Brain microvascular endothelial cell (primary cell): ENCODE measurements around the gene GALNT13.

ENCODE experiments used
- DNase-seq: peaks from one replicate; pipeline ENCODE4 v3.0.0-alpha.2; 2020
- H3K27ac ChIP-seq: fragments of 250-450 bp; sonication (Bioruptor Pico); 2 replicates; pipeline ENCODE4 v1.5.1; 2020; ENCODE audit warnings: mild to moderate bottlenecking, moderate library complexity
- H3K27me3 ChIP-seq: fragments of 250-450 bp; sonication (Bioruptor Pico); replicated peaks from 2 replicates; pipeline ENCODE4 v1.5.1; 2020; ENCODE audit warnings: mild to moderate bottlenecking
- H3K36me3 ChIP-seq: fragments of 250-450 bp; sonication (Bioruptor Pico); replicated peaks from 2 replicates; pipeline ENCODE4 v1.5.1; 2020; ENCODE audit warnings: mild to moderate bottlenecking
- H3K4me3 ChIP-seq: 2 replicates; pipeline ENCODE4 v1.5.1; 2011; ENCODE audit warnings: low read depth, mild to moderate bottlenecking, control low read depth, low read length, moderate library complexity
- in situ Hi-C: cut with HindIII; loops from 2 replicates; pipeline ENCODE4 v1.10.0; 2017; ENCODE audit warnings: low sequenced_read_pairs, low pct_ligation_motif_present
- TF ChIP-seq, protein P1 (sequence below): IDR thresholded peaks from 2 replicates; pipeline ENCODE4 v1.5.1; 2011; ENCODE audit warnings: low read depth, mild to moderate bottlenecking, moderate library complexity, low read length, control low read depth, inconsistent platforms; ENCODE audit errors: missing control alignments

The GALNT13 gene

GRCh38 chr2:154203902-154204301, 332.2 kb downstream of the GALNT13 start:
- no peak for DNase-seq
- Histone ChIP-seq H3K4me3 (no peak overlapping the region), H3K27ac (no peak overlapping the region), H3K36me3 (no peaks in the 10 kb centered on the region), H3K27me3 (no peaks in the 10 kb centered on the region)
- TF ChIP-seq, protein P1, sequence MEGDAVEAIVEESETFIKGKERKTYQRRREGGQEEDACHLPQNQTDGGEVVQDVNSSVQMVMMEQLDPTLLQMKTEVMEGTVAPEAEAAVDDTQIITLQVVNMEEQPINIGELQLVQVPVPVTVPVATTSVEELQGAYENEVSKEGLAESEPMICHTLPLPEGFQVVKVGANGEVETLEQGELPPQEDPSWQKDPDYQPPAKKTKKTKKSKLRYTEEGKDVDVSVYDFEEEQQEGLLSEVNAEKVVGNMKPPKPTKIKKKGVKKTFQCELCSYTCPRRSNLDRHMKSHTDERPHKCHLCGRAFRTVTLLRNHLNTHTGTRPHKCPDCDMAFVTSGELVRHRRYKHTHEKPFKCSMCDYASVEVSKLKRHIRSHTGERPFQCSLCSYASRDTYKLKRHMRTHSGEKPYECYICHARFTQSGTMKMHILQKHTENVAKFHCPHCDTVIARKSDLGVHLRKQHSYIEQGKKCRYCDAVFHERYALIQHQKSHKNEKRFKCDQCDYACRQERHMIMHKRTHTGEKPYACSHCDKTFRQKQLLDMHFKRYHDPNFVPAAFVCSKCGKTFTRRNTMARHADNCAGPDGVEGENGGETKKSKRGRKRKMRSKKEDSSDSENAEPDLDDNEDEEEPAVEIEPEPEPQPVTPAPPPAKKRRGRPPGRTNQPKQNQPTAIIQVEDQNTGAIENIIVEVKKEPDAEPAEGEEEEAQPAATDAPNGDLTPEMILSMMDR, result no peak
- in situ Hi-C loops, result no loop called here

DNA sequence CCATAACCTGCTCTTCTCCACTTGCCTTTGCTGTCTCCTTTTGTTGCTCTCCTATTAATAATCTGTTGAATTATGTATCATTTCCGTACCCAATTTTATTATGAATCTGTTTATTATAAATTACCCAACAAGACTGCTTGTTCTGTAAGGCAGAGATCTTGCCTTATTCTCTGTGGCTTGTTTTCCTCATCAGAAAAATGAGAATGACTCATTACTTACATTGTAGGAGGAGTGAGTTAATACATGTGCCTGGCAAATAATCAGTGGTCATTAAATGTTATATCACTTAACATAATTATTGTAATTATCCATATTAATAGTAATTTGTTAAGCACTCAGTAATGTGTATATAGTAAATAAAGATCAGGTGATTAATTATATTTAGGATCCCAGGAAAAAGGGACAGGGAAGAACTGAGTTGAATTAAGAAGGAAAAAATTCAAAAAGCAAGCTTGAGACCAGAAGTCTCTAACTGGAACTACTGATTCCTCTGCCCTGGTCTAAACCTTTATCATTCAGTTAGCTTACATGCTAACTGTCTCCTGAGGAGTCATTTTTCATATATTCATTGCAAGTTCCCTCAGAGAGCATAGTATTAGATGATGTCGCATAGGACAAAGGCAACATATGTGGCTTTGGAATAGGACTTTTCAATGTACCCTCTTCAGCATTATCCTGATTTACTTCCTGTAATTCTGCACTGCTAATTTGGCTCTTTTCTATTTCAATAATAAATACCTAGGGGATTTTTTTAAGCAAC, 335.7 kb downstream of the GALNT13 start:
- Histone ChIP-seq H3K27me3 (no peaks in the 10 kb centered on the region), H3K36me3 (no peaks in the 10 kb centered on the region), H3K27ac (no peak overlapping the region), H3K4me3 (no peak overlapping the region)
- in situ Hi-C loops, result no loop called here
- TF ChIP-seq, protein P1, result no peak
- no peak for DNase-seq

- TF ChIP-seq, protein P1, result no peak
- in situ Hi-C loops, result no loop called here
- H3K36me3 ChIP-seq, result no peaks in the 10 kb centered on the region
- no peak for DNase-seq
- no peaks in the 10 kb centered on the region for H3K27me3 ChIP-seq
- no peak overlapping the region for H3K27ac ChIP-seq
- H3K4me3 ChIP-seq, result no peak overlapping the region
Observed at GRCh38 chr2:154223726-154224125, 352.0 kb downstream of the GALNT13 start.

DNA sequence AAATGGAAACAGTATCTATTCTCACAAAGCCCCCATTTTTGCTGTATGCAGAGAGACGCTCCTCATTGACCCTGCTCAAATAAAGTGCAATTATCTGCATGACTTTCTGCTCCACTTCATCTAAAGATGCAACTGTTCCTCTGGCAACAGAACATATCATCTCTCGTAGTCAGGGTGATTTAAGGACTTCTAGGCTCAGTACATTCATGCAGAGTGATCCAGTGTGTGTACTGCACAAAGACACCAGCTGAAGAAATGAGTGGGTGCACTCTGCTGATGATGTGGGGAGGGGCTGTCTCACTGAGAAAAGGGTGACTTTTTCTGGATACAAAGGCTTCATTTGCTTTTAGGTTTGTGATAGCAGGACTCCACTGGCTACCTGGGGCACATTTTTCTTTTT, 355.2 kb downstream of the GALNT13 start:
- DNase-seq, result no peak
- in situ Hi-C loops, result no loop called here
- Histone ChIP-seq H3K36me3 (no peaks in the 10 kb centered on the region), H3K27ac (no peak overlapping the region), H3K4me3 (no peak overlapping the region), H3K27me3 (no peaks in the 10 kb centered on the region)
- TF ChIP-seq, protein P1, result no peak

- Histone ChIP-seq H3K27ac (no peak overlapping the region), H3K27me3 (no peaks in the 10 kb centered on the region), H3K4me3 (no peak overlapping the region), H3K36me3 (no peaks in the 10 kb centered on the region)
- TF ChIP-seq, protein P1, result no peak
- in situ Hi-C loops, result no loop called here
- DNase-seq, result no peak
Observed at GRCh38 chr2:154228566-154229280, 357.0 kb downstream of the GALNT13 start.
